HepG2 (cell line): ENCODE measurements around the gene FBXW12. TPM values are rescaled to one million over a fixed set of nuclear protein-coding genes. Genes with fewer than 3 reads are reported as not detected.

Source experiments
- CBX2 ChIP-seq, 2 experiments: fragments of 200-600 bp in 1 of 2; sonication (generic); formaldehyde crosslinking in 1 of 2; IDR thresholded peaks; 2 replicates each; pipeline versions ENCODE4 v1.7.0 to v1.8.1; 2018 to 2022; ENCODE audit warnings: low read depth in 2 of 2, low read length in 1 of 2, mild to moderate bottlenecking in 1 of 2, missing genetic modification reagents in 1 of 2
- IKZF5 ChIP-seq: IDR thresholded peaks from 2 replicates; pipeline ENCODE4 v1.6.1; 2018; ENCODE audit warnings: missing genetic modification reagents, mild to moderate bottlenecking, missing compliant biosample characterization
- MTA3 ChIP-seq: sonication (generic); formaldehyde crosslinking; IDR thresholded peaks from 2 replicates; pipeline ENCODE4 v1.4.0; 2020; ENCODE audit warnings: missing genetic modification reagents
- NR2F2 ChIP-seq: IDR thresholded peaks from 2 replicates; pipeline ENCODE4 v1.6.1; 2012; ENCODE audit warnings: low read depth, inconsistent platforms, borderline replicate concordance
- SYNCRIP ChIP-seq: fragments of 200-400 bp; formaldehyde crosslinking; IDR thresholded peaks from 2 replicates; pipeline ENCODE4 v1.6.1; 2018; ENCODE audit warnings: mild to moderate bottlenecking, low read depth, low read length; ENCODE audit not compliant: insufficient read depth
- ZBTB1 ChIP-seq: sonication (generic); formaldehyde crosslinking; IDR thresholded peaks from 2 replicates; pipeline ENCODE4 v1.4.0; 2020; ENCODE audit warnings: missing genetic modification reagents, borderline replicate concordance
- ZBTB25 ChIP-seq: IDR thresholded peaks from 2 replicates; pipeline ENCODE4 v1.6.1; 2018; ENCODE audit warnings: missing genetic modification reagents
- ZBTB4 ChIP-seq: sonication (generic); formaldehyde crosslinking; IDR thresholded peaks from 2 replicates; pipeline ENCODE4 v1.4.0; 2020; ENCODE audit warnings: missing genetic modification reagents, mild to moderate bottlenecking, borderline replicate concordance
- ZNF143 ChIP-seq: sonication (generic); formaldehyde crosslinking; IDR thresholded peaks from 2 replicates; pipeline ENCODE4 v1.4.0; 2020; ENCODE audit warnings: missing genetic modification reagents
- ZNF354B ChIP-seq: sonication (generic); formaldehyde crosslinking; IDR thresholded peaks from 2 replicates; pipeline ENCODE4 v1.8.0; 2022; ENCODE audit warnings: mild to moderate bottlenecking, missing genetic modification reagents
- ZNF414 ChIP-seq: sonication (generic); formaldehyde crosslinking; IDR thresholded peaks from 2 replicates; pipeline ENCODE4 v1.5.0; 2020; ENCODE audit warnings: missing genetic modification reagents
- ZNF543 ChIP-seq: sonication (generic); formaldehyde crosslinking; IDR thresholded peaks from 2 replicates; pipeline ENCODE4 v1.4.0; 2020; ENCODE audit warnings: mild to moderate bottlenecking, missing genetic modification reagents
- ZNF574 ChIP-seq: sonication (generic); formaldehyde crosslinking; IDR thresholded peaks from 2 replicates; pipeline ENCODE4 v1.4.0; 2020; ENCODE audit warnings: missing genetic modification reagents
- ZNF598 ChIP-seq: sonication (generic); formaldehyde crosslinking; IDR thresholded peaks from 2 replicates; pipeline ENCODE4 v1.5.1; 2020; ENCODE audit warnings: mild to moderate bottlenecking, missing genetic modification reagents, borderline replicate concordance
- ZNF672 ChIP-seq: sonication (generic); formaldehyde crosslinking; IDR thresholded peaks from 2 replicates; pipeline ENCODE4 v1.8.1; 2022; ENCODE audit warnings: missing genetic modification reagents
- ZSCAN12 ChIP-seq: sonication (generic); formaldehyde crosslinking; IDR thresholded peaks from 2 replicates; pipeline ENCODE4 v1.9.0; 2021; ENCODE audit warnings: mild to moderate bottlenecking, missing genetic modification reagents
- polyA plus RNA-seq, 8 experiments: library from polyadenylated mRNA; depleted of rRNA in 3 of 8; stranded (reverse) in 7 of 8; unstranded in 1 of 8; fragments of >200 nt; fragmentation: Illumina TruSeq in 4 of 8; extraction: Trizol in 4 of 8; gene quantifications; 2 replicates each; pipeline versions ENCODE4 v1.2.1 to v1.2.3, GENCODE V29; 2011 to 2016; ENCODE audit warnings: low read depth in 4 of 8, missing spikeins in 1 of 8, mixed read lengths in 1 of 8; ENCODE audit not compliant: insufficient read depth in 1 of 8
- total RNA-seq, 5 experiments: library from RNA; depleted of rRNA; stranded (reverse); fragments of >200 nt; fragmentation: Illumina TruSeq; extraction: Trizol; gene quantifications; 2 replicates each; pipeline ENCODE4 v1.2.3, GENCODE V29; 2016; ENCODE audit warnings: low read depth in 1 of 5
- TF ChIP-seq, protein P1 (sequence below): sonication (generic); formaldehyde crosslinking; IDR thresholded peaks from 2 replicates; pipeline ENCODE4 v1.4.0; 2020; ENCODE audit warnings: mild to moderate bottlenecking, low read depth, missing genetic modification reagents

The FBXW12 gene
- total and polyA plus RNA-seq, 2 of the 13 experiments (the other 11 are each of a cell fraction or from before 2014, with no cell fraction given), result not detected

DNA sequence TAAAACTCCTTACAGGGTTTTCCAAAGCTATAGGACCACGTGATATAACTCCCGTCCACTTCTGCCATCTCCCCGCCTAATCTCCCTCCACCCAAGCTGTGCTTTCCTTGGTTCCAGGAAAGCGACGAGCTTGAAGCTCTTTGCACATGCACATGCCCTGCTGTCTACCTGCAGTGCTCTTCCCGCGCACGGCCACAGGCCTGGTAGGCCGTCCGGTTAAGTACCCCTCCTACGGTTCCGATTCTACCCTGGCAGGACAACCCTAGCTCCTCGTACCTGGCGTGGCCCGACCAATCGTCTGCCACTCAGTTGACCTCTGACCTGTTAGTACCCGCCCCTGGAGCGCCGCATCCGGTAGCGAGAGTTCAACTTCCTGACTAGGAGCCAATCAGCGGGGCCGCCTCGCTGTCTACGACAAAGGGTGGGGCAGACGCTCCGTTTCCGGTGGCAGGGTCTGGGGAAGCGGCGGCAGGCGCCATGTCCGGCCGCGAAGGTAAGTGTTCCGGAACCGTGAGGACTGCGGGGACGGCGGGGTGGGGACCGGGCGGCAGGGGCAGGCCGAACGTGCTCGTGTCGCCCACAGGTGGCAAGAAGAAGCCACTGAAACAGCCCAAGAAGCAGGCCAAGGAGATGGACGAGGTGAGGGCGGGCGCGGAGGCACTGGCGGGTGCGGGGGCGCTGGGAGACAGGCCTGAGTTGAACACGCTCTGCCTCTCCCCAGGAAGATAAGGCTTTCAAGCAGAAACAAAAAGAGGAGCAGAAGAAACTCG lies 68.0 kb downstream of the FBXW12 start, which contains the start of the genes CCDC51 and TMA7 (continued):
- no peak for TF ChIP-seq ZNF143 (CRISPR knock-in tag)
- peak; percentile 62; the same call in 1 of the 2 replicates for TF ChIP-seq IKZF5
- TF ChIP-seq ZNF543 (CRISPR knock-in tag), result peak; percentile 83; the same call in 1 of the 2 replicates
- TF ChIP-seq ZBTB1 (CRISPR knock-in tag), result 0 out of 2 replicates have a peak, but pooled peaks have one; percentile 49
- TF ChIP-seq, protein P1, sequence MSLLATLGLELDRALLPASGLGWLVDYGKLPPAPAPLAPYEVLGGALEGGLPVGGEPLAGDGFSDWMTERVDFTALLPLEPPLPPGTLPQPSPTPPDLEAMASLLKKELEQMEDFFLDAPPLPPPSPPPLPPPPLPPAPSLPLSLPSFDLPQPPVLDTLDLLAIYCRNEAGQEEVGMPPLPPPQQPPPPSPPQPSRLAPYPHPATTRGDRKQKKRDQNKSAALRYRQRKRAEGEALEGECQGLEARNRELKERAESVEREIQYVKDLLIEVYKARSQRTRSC (CRISPR knock-in tag), result peak; percentile 60; the same call in 1 of the 2 replicates
- TF ChIP-seq SYNCRIP, result no peak
- peak; percentile 3; the same call in 1 of the 2 replicates for TF ChIP-seq ZNF414 (CRISPR knock-in tag)
- peak; percentile 89; the same call in 1 of the 2 replicates for TF ChIP-seq ZBTB25 (CRISPR knock-in tag)
- peak; percentile 87 for TF ChIP-seq ZNF574
- TF ChIP-seq ZNF598 (CRISPR knock-in tag), result 0 out of 2 replicates have a peak, but pooled peaks have one; percentile 69
- TF ChIP-seq CBX2 (IDR thresholded peaks at IDR 0.05; ENCODE audit: low read depth, low read length), result no peak
- TF ChIP-seq CBX2 (CRISPR knock-in tag; IDR thresholded peaks at IDR 0.05; ENCODE audit: low read depth), result no peak
- no peak for TF ChIP-seq ZNF672 (CRISPR knock-in tag)
- TF ChIP-seq ZBTB4 (CRISPR knock-in tag), result 0 out of 2 replicates have a peak, but pooled peaks have one; percentile 30
- no peak for TF ChIP-seq MTA3
- peak; percentile 19; the same call in 1 of the 2 replicates for TF ChIP-seq NR2F2
- TF ChIP-seq ZNF354B (CRISPR knock-in tag), result peak; percentile 75; the same call in 1 of the 2 replicates
- no peak for TF ChIP-seq ZSCAN12 (CRISPR knock-in tag)
